GM23338 (cell line): ENCODE measurements around the gene REG1A.

Source experiments
- CREB1 ChIP-seq: fragments of 250-450 bp; sonication (Bioruptor Pico); IDR thresholded peaks from 2 replicates; pipeline ENCODE4 v1.5.0; 2020; ENCODE audit warnings: low read depth, mild to moderate bottlenecking, moderate library complexity
- ETS1 ChIP-seq: IDR thresholded peaks from 2 replicates; pipeline ENCODE4 v1.6.1; 2016; ENCODE audit warnings: antibody characterized with exemption
- EZH2 ChIP-seq: fragments of 200-600 bp; sonication (generic); IDR thresholded peaks from one replicate; pipeline ENCODE4 v1.8.0; 2017; ENCODE audit warnings: antibody characterized with exemption, mild to moderate bottlenecking, low read depth; ENCODE audit not compliant: unreplicated experiment
- EZH2phosphoT487 ChIP-seq: fragments of 200-600 bp; sonication (generic); IDR thresholded peaks from one replicate; pipeline ENCODE4 v1.8.1; 2018; ENCODE audit warnings: antibody characterized with exemption; ENCODE audit not compliant: unreplicated experiment
- JUNB ChIP-seq: IDR thresholded peaks from one replicate; pipeline ENCODE4 v1.6.1; 2016; ENCODE audit warnings: antibody characterized with exemption; ENCODE audit not compliant: unreplicated experiment
- POLR2AphosphoS5 ChIP-seq: IDR thresholded peaks from 2 replicates; pipeline ENCODE4 v1.6.1; 2016; ENCODE audit warnings: antibody characterized with exemption, low read depth
- REST ChIP-seq: IDR thresholded peaks from one replicate; pipeline ENCODE4 v1.6.1; 2018; ENCODE audit warnings: antibody characterized with exemption; ENCODE audit not compliant: unreplicated experiment
- STAT1 ChIP-seq: IDR thresholded peaks from one replicate; pipeline ENCODE4 v1.6.1; 2016; ENCODE audit warnings: antibody characterized with exemption; ENCODE audit not compliant: unreplicated experiment
- ZNF331 ChIP-seq: fragments of 250-450 bp; sonication (Bioruptor Pico); IDR thresholded peaks from 2 replicates; pipeline ENCODE4 v1.5.0; 2020; ENCODE audit warnings: low read depth, mild to moderate bottlenecking, moderate library complexity
- TF ChIP-seq, protein P1 (sequence below), 2 experiments: fragments of 200-600 bp in 1 of 2; sonication (generic) in 1 of 2; conservative IDR thresholded peaks; 2 replicates each; pipeline versions ENCODE4 v1.5.1 to v1.6.1; 2016 to 2017; ENCODE audit warnings: antibody characterized with exemption in 2 of 2, low read depth in 2 of 2, mild to moderate bottlenecking in 2 of 2, moderate library complexity in 1 of 2

GRCh38 chr2:79159030-79159429, 38.7 kb downstream of the REG1A start:
- TF ChIP-seq, protein P1, sequence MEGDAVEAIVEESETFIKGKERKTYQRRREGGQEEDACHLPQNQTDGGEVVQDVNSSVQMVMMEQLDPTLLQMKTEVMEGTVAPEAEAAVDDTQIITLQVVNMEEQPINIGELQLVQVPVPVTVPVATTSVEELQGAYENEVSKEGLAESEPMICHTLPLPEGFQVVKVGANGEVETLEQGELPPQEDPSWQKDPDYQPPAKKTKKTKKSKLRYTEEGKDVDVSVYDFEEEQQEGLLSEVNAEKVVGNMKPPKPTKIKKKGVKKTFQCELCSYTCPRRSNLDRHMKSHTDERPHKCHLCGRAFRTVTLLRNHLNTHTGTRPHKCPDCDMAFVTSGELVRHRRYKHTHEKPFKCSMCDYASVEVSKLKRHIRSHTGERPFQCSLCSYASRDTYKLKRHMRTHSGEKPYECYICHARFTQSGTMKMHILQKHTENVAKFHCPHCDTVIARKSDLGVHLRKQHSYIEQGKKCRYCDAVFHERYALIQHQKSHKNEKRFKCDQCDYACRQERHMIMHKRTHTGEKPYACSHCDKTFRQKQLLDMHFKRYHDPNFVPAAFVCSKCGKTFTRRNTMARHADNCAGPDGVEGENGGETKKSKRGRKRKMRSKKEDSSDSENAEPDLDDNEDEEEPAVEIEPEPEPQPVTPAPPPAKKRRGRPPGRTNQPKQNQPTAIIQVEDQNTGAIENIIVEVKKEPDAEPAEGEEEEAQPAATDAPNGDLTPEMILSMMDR (conservative IDR thresholded peaks at IDR 0.05; ENCODE audit: low read depth in 2 of 2): no peak
- TF ChIP-seq EZH2 (no peak), CREB1 (CRISPR knock-in tag) (no peak), REST (no peak), POLR2AphosphoS5 (no peak), EZH2phosphoT487 (no peak), JUNB (no peak), ETS1 (no peak), ZNF331 (CRISPR knock-in tag) (no peak), STAT1 (no peak)
